GM23338 (cell line): ENCODE measurements around the gene ZAP70.

Source experiments
- CREB1 ChIP-seq: fragments of 250-450 bp; sonication (Bioruptor Pico); IDR thresholded peaks from 2 replicates; pipeline ENCODE4 v1.5.0; 2020; ENCODE audit warnings: low read depth, mild to moderate bottlenecking, moderate library complexity
- POLR2AphosphoS5 ChIP-seq: IDR thresholded peaks from 2 replicates; pipeline ENCODE4 v1.6.1; 2016; ENCODE audit warnings: antibody characterized with exemption, low read depth
- TF ChIP-seq, protein P1 (sequence below), 2 experiments: fragments of 200-600 bp in 1 of 2; sonication (generic) in 1 of 2; conservative IDR thresholded peaks; 2 replicates each; pipeline versions ENCODE4 v1.5.1 to v1.6.1; 2016 to 2017; ENCODE audit warnings: antibody characterized with exemption in 2 of 2, low read depth in 2 of 2, mild to moderate bottlenecking in 2 of 2, moderate library complexity in 1 of 2

DNA sequence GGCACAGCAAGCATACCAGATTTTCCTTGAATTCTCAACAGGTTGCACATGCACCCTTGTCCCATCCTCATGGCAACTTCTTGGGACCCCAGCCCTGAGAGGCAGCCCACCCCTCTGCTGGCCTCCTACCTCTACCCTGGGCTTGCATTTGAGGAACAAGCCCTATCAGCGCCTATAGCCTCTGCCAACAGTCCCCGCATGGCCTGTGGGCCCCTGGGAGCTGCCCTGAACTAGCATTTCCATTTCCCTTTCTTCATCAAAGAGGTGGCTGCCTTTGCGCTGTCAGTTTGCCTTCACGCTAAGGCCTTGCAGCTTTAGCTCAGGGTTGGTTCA, 5.4 kb upstream of the ZAP70 start:
- no peak for TF ChIP-seq CREB1
- TF ChIP-seq, protein P1, sequence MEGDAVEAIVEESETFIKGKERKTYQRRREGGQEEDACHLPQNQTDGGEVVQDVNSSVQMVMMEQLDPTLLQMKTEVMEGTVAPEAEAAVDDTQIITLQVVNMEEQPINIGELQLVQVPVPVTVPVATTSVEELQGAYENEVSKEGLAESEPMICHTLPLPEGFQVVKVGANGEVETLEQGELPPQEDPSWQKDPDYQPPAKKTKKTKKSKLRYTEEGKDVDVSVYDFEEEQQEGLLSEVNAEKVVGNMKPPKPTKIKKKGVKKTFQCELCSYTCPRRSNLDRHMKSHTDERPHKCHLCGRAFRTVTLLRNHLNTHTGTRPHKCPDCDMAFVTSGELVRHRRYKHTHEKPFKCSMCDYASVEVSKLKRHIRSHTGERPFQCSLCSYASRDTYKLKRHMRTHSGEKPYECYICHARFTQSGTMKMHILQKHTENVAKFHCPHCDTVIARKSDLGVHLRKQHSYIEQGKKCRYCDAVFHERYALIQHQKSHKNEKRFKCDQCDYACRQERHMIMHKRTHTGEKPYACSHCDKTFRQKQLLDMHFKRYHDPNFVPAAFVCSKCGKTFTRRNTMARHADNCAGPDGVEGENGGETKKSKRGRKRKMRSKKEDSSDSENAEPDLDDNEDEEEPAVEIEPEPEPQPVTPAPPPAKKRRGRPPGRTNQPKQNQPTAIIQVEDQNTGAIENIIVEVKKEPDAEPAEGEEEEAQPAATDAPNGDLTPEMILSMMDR (conservative IDR thresholded peaks at IDR 0.05; ENCODE audit: low read depth in 2 of 2) = no peak
- no peak for TF ChIP-seq POLR2AphosphoS5
